Measurements from ENCODE around the gene PIGH. TPM values are rescaled to one million over a fixed set of nuclear protein-coding genes. Genes with fewer than 3 reads are reported as not detected.

PIGH gene
- total and polyA plus RNA-seq, 2 of the 13 experiments (the other 11 are each of a cell fraction or from before 2014, with no cell fraction given) = 30.0 to 43.5 TPM

- TF ChIP-seq MEF2D (CRISPR knock-in tag; IDR thresholded peaks at IDR 0.05) = no peak
- TF ChIP-seq AKNA (CRISPR knock-in tag; IDR thresholded peaks at IDR 0.05; ENCODE audit: borderline replicate concordance) = no peak
- TF ChIP-seq MAFG (CRISPR knock-in tag; IDR thresholded peaks at IDR 0.05) = no peak
- no peak for TF ChIP-seq ZNF138 (CRISPR knock-in tag; IDR thresholded peaks at IDR 0.05; ENCODE audit: low read depth)
- TF ChIP-seq RBM39 (IDR thresholded peaks at IDR 0.05; ENCODE audit: low read depth, low read length, poor library complexity, severe bottlenecking) = peak; percentile 92
- no peak for TF ChIP-seq ZMAT5 (CRISPR knock-in tag; IDR thresholded peaks at IDR 0.05; ENCODE audit: borderline replicate concordance, low read depth)
- 0 out of 2 replicates have a peak, but pooled peaks have one; percentile 48 for TF ChIP-seq KDM5A (IDR thresholded peaks at IDR 0.05; ENCODE audit: borderline replicate concordance, low read length)
- TF ChIP-seq ARID3A (IDR thresholded peaks at IDR 0.05; ENCODE audit: low read depth, low read length) = no peak
- peak; percentile 78 for TF ChIP-seq SALL1 (CRISPR knock-in tag; IDR thresholded peaks at IDR 0.05)
- TF ChIP-seq GPN1 (CRISPR knock-in tag; IDR thresholded peaks at IDR 0.05; ENCODE audit: borderline replicate concordance) = no peak
- no peak for TF ChIP-seq ZBTB8A (CRISPR knock-in tag; IDR thresholded peaks at IDR 0.05; ENCODE audit: borderline replicate concordance, low read depth)
- no peak for TF ChIP-seq RNF219 (CRISPR knock-in tag; IDR thresholded peaks at IDR 0.05)
- no peak for TF ChIP-seq CBFB (CRISPR knock-in tag; IDR thresholded peaks at IDR 0.05)
- no peak for TF ChIP-seq ZNF282 (IDR thresholded peaks at IDR 0.05; ENCODE audit: partially characterized antibody)
- no peak for TF ChIP-seq TEAD2 (CRISPR knock-in tag; IDR thresholded peaks at IDR 0.05)
- peak; percentile 62; the same call in 1 of the 2 replicates for TF ChIP-seq BRF2 (CRISPR knock-in tag; IDR thresholded peaks at IDR 0.05)
- no peak for TF ChIP-seq SSRP1 (CRISPR knock-in tag; IDR thresholded peaks at IDR 0.05)
These were observed at the start of gene PIGH (continued) for GRCh38 chr14:67599698-67600561.

Data from HepG2 (cell line).